ENCODE measurements around the gene TAS2R3. TPM values are rescaled to one million over a fixed set of nuclear protein-coding genes. Genes with fewer than 3 reads are reported as not detected.

The TAS2R3 gene
- total and polyA plus RNA-seq, 9 of the 15 experiments (the other 6 are each of a cell fraction or from before 2014, with no cell fraction given), result 0.37 to 1.9 (median 1.2) TPM; not detected in 2

DNA sequence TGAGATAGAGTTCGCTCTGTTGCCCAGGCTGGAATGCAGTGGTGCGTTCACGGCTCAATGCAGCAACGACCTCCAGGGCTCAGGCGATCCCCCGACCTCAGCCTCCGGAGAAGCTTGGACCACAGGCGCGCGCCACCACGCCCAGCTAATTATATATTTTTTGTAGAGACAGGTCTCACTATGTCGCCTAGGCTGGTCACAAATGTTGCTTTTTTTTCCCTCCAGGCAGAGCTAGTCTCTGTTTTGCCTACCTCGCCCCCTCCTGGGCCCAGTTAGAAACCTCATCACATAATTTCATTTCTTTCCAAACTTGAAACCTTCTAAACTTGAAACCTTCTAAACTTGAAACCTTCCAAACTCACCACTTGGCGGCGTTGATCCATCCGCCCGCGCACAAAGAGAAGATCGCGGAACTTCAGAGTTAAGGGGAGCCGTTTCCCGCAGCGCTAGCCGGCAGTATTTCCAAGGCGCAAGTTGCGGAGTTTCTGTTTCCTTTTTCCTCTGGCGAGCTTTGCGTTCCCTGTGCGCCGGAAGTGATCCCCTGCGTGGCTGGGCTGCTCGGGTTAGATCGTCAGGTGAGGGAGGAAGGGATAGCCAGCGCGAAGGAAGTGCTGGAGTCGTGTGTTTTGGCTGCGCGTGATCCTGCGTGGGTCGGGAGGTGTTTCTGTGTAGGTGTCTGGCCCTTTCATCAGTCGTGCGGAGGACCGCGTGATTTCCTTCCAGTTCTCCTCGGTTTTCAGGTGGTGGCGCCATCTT, 25.9 kb upstream of the TAS2R3 start, which contains the start of gene SSBP1 (continued):
- TF ChIP-seq, protein P1, sequence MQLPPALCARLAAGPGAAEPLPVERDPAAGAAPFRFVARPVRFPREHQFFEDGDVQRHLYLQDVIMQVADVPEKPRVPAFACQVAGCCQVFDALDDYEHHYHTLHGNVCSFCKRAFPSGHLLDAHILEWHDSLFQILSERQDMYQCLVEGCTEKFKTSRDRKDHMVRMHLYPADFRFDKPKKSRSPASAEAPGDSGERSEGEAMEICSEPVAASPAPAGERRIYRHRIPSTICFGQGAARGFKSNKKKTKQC (CRISPR knock-in tag; IDR thresholded peaks at IDR 0.05), result peak; percentile 88; the same call in 1 of the 2 replicates
- peak; percentile 66; the same call in 1 of the 2 replicates for TF ChIP-seq ZSCAN29 (IDR thresholded peaks at IDR 0.05)
- TF ChIP-seq, protein P2, sequence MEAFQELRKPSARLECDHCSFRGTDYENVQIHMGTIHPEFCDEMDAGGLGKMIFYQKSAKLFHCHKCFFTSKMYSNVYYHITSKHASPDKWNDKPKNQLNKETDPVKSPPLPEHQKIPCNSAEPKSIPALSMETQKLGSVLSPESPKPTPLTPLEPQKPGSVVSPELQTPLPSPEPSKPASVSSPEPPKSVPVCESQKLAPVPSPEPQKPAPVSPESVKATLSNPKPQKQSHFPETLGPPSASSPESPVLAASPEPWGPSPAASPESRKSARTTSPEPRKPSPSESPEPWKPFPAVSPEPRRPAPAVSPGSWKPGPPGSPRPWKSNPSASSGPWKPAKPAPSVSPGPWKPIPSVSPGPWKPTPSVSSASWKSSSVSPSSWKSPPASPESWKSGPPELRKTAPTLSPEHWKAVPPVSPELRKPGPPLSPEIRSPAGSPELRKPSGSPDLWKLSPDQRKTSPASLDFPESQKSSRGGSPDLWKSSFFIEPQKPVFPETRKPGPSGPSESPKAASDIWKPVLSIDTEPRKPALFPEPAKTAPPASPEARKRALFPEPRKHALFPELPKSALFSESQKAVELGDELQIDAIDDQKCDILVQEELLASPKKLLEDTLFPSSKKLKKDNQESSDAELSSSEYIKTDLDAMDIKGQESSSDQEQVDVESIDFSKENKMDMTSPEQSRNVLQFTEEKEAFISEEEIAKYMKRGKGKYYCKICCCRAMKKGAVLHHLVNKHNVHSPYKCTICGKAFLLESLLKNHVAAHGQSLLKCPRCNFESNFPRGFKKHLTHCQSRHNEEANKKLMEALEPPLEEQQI (IDR thresholded peaks at IDR 0.05), result peak; percentile 97
- TF ChIP-seq, protein P3, sequence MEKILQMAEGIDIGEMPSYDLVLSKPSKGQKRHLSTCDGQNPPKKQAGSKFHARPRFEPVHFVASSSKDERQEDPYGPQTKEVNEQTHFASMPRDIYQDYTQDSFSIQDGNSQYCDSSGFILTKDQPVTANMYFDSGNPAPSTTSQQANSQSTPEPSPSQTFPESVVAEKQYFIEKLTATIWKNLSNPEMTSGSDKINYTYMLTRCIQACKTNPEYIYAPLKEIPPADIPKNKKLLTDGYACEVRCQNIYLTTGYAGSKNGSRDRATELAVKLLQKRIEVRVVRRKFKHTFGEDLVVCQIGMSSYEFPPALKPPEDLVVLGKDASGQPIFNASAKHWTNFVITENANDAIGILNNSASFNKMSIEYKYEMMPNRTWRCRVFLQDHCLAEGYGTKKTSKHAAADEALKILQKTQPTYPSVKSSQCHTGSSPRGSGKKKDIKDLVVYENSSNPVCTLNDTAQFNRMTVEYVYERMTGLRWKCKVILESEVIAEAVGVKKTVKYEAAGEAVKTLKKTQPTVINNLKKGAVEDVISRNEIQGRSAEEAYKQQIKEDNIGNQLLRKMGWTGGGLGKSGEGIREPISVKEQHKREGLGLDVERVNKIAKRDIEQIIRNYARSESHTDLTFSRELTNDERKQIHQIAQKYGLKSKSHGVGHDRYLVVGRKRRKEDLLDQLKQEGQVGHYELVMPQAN (IDR thresholded peaks at IDR 0.05; ENCODE audit: borderline replicate concordance), result peak; percentile 100
- TF ChIP-seq MEIS2 (IDR thresholded peaks at IDR 0.05; ENCODE audit: partially characterized antibody), result no peak
- TF ChIP-seq, protein P4, sequence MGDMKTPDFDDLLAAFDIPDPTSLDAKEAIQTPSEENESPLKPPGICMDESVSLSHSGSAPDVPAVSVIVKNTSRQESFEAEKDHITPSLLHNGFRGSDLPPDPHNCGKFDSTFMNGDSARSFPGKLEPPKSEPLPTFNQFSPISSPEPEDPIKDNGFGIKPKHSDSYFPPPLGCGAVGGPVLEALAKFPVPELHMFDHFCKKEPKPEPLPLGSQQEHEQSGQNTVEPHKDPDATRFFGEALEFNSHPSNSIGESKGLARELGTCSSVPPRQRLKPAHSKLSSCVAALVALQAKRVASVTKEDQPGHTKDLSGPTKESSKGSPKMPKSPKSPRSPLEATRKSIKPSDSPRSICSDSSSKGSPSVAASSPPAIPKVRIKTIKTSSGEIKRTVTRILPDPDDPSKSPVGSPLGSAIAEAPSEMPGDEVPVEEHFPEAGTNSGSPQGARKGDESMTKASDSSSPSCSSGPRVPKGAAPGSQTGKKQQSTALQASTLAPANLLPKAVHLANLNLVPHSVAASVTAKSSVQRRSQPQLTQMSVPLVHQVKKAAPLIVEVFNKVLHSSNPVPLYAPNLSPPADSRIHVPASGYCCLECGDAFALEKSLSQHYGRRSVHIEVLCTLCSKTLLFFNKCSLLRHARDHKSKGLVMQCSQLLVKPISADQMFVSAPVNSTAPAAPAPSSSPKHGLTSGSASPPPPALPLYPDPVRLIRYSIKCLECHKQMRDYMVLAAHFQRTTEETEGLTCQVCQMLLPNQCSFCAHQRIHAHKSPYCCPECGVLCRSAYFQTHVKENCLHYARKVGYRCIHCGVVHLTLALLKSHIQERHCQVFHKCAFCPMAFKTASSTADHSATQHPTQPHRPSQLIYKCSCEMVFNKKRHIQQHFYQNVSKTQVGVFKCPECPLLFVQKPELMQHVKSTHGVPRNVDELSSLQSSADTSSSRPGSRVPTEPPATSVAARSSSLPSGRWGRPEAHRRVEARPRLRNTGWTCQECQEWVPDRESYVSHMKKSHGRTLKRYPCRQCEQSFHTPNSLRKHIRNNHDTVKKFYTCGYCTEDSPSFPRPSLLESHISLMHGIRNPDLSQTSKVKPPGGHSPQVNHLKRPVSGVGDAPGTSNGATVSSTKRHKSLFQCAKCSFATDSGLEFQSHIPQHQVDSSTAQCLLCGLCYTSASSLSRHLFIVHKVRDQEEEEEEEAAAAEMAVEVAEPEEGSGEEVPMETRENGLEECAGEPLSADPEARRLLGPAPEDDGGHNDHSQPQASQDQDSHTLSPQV (IDR thresholded peaks at IDR 0.05), result no peak
- peak; percentile 46 to 99 for TF ChIP-seq CBX3 (IDR thresholded peaks at IDR 0.05; ENCODE audit: borderline replicate concordance in 1 of 2, low read length in 2 of 2)
- TF ChIP-seq RBM22 (IDR thresholded peaks at IDR 0.05; ENCODE audit: low read depth, low read length, poor library complexity, severe bottlenecking), result peak; percentile 77
- TF ChIP-seq, protein P5, sequence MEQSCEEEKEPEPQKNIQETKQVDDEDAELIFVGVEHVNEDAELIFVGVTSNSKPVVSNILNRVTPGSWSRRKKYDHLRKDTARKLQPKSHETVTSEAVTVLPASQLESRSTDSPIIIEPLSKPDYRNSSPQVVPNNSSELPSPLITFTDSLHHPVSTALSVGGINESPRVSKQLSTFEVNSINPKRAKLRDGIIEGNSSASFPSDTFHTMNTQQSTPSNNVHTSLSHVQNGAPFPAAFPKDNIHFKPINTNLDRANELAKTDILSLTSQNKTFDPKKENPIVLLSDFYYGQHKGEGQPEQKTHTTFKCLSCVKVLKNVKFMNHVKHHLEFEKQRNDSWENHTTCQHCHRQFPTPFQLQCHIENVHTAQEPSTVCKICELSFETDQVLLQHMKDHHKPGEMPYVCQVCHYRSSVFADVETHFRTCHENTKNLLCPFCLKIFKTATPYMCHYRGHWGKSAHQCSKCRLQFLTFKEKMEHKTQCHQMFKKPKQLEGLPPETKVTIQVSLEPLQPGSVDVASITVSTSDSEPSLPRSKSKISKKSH (CRISPR knock-in tag; IDR thresholded peaks at IDR 0.05), result no peak
- 0 out of 2 replicates have a peak, but pooled peaks have one; percentile 86 for TF ChIP-seq ZNF175 (CRISPR knock-in tag; IDR thresholded peaks at IDR 0.05; ENCODE audit: low read depth)
- TF ChIP-seq, protein P6, sequence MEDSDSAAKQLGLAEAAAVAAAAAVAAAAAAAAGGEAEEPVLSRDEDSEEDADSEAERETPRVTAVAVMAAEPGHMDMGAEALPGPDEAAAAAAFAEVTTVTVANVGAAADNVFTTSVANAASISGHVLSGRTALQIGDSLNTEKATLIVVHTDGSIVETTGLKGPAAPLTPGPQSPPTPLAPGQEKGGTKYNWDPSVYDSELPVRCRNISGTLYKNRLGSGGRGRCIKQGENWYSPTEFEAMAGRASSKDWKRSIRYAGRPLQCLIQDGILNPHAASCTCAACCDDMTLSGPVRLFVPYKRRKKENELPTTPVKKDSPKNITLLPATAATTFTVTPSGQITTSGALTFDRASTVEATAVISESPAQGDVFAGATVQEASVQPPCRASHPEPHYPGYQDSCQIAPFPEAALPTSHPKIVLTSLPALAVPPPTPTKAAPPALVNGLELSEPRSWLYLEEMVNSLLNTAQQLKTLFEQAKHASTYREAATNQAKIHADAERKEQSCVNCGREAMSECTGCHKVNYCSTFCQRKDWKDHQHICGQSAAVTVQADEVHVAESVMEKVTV (CRISPR knock-in tag; IDR thresholded peaks at IDR 0.05), result peak; percentile 47
- no peak for TF ChIP-seq ZNF274 (IDR thresholded peaks at IDR 0.05; ENCODE audit: borderline replicate concordance, low read depth, low read length)
- TF ChIP-seq STAT5B (CRISPR knock-in tag; IDR thresholded peaks at IDR 0.05), result no peak
